Lower leg skin (tissue), 3 donors: ENCODE measurements around the gene HMGXB4.

ENCODE experiments used
- POLR2A ChIP-seq, 2 donors: fragments of 450-650 bp; IDR thresholded peaks; one replicate each; pipeline ENCODE4 v1.6.1; 2016 to 2017; ENCODE audit warnings: antibody characterized with exemption in 2 of 2, mild to moderate bottlenecking in 1 of 2, moderate library complexity in 1 of 2
- TF ChIP-seq, protein P1 (sequence below), 3 donors: fragments of 450-650 bp; IDR thresholded peaks; one replicate each; pipeline ENCODE4 v1.5.1; 2016; ENCODE audit warnings: antibody characterized with exemption in 3 of 3, mild to moderate bottlenecking in 3 of 3, moderate library complexity in 2 of 3

DNA sequence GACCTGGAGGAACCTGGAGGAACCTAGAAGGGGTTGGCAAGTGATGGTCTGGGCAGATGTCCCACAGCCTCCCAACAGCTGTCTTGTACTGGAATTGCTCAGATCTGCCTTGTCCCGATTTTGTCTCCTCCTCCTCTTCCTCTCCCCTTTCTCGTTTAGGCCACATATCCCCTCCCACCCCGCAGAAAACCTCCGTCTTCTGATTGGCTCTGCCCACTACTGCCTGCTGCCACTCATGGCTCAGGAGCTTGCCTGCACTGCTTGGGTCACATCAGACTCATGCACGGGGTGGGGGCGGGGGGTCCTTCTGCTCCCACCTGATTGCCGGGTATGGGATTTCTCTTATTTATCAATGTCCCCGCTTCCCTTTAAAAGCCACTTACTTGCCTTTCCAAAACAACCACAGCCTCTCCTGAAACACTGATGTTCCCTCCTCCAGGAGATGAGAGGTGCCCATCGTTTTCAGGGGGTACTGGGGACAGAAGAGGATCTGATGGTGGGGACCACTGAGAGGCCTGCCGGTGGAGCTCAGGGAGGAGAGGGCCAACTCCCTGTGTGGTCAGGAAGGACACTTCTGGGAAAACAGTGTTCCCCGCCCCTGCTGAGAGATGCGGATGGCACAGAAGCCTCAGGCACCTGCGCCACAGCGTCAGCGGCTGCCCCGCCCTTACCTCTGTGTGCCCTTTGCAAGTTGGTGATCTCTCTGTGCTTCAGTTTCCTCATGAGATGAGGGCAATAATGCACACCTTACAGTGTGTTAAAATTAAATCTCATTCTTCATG lies 57.1 kb downstream of the HMGXB4 start:
- TF ChIP-seq, protein P1, sequence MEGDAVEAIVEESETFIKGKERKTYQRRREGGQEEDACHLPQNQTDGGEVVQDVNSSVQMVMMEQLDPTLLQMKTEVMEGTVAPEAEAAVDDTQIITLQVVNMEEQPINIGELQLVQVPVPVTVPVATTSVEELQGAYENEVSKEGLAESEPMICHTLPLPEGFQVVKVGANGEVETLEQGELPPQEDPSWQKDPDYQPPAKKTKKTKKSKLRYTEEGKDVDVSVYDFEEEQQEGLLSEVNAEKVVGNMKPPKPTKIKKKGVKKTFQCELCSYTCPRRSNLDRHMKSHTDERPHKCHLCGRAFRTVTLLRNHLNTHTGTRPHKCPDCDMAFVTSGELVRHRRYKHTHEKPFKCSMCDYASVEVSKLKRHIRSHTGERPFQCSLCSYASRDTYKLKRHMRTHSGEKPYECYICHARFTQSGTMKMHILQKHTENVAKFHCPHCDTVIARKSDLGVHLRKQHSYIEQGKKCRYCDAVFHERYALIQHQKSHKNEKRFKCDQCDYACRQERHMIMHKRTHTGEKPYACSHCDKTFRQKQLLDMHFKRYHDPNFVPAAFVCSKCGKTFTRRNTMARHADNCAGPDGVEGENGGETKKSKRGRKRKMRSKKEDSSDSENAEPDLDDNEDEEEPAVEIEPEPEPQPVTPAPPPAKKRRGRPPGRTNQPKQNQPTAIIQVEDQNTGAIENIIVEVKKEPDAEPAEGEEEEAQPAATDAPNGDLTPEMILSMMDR (IDR thresholded peaks at IDR 0.05), result no peak
- TF ChIP-seq POLR2A (IDR thresholded peaks at IDR 0.05), result no peak
